Measurements from ENCODE around the gene CTXN1. TPM values are rescaled to one million over a fixed set of nuclear protein-coding genes. Genes with fewer than 3 reads are reported as not detected.

CTXN1 gene
- total RNA-seq, 2 donors from 2014 or later: 5.0 to 37.1 TPM

DNA sequence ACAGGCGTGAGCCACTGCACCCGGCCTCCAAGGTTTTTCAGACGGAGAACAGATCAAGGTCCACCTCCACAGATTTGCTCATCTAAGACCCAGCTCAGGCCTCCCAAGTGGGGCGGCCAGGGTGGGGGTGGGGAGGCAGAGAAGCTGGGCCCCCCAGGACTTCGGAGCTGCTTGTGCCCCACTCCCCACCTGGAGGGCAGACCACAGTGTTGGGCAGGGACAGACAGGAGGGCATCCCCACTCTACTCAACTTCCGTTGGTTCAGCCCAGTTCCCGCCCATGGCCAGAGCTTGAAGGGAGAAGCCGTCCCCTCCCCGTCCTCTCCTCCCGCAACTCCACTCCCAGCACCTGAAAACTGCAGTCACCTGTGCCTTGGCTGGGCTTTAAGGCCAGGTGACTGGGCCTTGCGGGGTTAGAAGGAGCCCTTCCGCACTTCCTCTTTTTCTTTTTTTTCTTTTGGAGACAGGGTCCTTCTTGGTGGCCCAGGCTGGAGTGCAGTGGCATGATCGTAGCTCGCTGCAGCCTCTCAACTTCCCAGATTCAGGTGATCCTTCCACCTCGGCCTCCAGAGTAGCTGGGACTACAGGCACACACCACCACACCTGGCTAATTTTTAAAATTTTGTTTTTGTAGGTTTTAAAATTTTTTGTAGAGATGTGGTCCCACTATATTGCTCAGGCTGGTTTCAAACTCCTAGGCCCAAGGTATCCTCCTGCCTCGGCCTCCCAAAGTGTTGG lies 38.4 kb downstream of the CTXN1 start:
- TF ChIP-seq POLR2A (IDR thresholded peaks at IDR 0.05) (no peak), POLR2AphosphoS5 (IDR thresholded peaks at IDR 0.05) (no peak), CTCF (IDR thresholded peaks at IDR 0.05) (no peak)
- Histone ChIP-seq H3K4me3 (peak overlapping the region in 1 of 2 donors; percentile 49), H3K27ac (no peak overlapping the region), H3K4me1 (replicated peaks) (no peaks in the 10 kb centered on the region), H3K27me3 (replicated peaks; ENCODE audit: insufficient read depth) (no peaks in the 10 kb centered on the region), H3K36me3 (no peaks in the 10 kb centered on the region), H3K9me3 (no peaks in the 10 kb centered on the region)
- DNase-seq (ENCODE audit: low spot score): no peak
- 90% methylated on average over 16 of the region's 16 CpGs for WGBS
- intact Hi-C loops (cut with DNase I): no loop called here

DNA sequence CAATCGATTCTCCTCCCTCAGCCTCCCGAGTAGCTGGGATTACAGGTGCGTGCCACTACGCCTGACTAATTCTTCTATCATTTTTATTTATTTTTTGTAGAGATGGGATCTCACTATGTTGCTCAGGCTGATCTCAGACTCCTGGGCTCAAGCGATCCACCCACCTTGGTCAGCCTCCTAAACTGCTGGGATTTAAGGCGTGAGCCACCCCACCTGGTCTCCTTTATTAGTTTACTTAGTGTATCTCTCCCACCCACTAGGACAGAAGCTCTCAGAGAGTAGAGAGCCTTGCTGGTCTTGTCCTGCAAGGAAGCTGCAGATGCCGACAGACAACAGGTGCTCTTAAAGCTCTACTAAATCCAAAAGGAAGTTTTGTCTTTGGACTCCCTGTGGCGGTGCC lies 40.1 kb downstream of the CTXN1 start:
- TF ChIP-seq POLR2A (IDR thresholded peaks at IDR 0.05) (no peak), POLR2AphosphoS5 (IDR thresholded peaks at IDR 0.05) (no peak), CTCF (IDR thresholded peaks at IDR 0.05) (no peak)

DNA sequence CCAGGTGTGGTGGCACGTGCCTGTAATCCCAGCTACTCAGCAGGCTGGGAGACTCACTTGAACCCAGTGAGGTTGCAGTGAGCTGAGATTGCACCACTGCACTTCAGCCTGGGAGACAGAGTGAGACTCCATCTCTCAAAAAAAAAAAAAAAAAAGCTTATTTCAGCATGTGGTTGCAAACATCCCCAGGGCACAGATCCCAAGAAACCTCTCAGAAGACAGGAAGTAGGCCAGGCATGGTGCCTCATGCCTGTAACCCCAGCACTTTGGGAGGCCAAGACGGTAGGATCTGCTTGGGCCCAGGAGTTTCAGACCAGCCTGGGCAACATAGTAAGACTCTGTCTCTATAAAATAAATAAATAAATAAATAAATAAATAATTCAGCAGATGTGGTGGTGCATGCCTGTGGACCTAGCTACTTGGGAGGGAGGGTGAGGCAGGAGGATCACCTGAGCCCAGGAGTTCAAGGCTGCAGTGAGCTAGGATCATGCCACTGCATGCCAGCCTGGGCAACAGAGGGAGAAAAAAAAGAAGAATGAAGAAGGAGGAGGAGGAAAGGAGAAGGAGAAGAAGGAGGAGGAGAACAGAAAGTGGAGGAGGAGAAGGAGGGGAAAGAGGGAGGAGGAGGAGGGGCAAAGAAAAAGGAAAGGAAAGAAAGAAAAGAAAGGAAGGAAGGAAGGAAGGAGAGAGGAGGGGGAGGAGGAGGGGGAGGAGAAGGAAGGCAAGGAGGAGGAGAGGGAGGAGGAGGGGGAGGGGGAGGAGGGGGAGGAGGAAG lies 42.0 kb downstream of the CTXN1 start:
- no peak for DNase-seq (ENCODE audit: low spot score)
- no peaks in the 10 kb centered on the region for H3K4me1 ChIP-seq (replicated peaks)
- no peak overlapping the region for H3K4me3 ChIP-seq
- no peaks in the 10 kb centered on the region for H3K9me3 ChIP-seq
- no peaks in the 10 kb centered on the region for H3K27me3 ChIP-seq (replicated peaks; ENCODE audit: insufficient read depth)
- no peak for TF ChIP-seq POLR2A (IDR thresholded peaks at IDR 0.05)
- TF ChIP-seq POLR2AphosphoS5 (IDR thresholded peaks at IDR 0.05): no peak
- no peaks in the 10 kb centered on the region for H3K36me3 ChIP-seq
- intact Hi-C loops (cut with DNase I): no loop called here
- no peak overlapping the region for H3K27ac ChIP-seq
- WGBS: 87% methylated on average over 2 of the region's 2 CpGs

More for the DNA sequence above, 40.1 kb downstream of the CTXN1 start:
- H3K4me1 ChIP-seq (replicated peaks): no peaks in the 10 kb centered on the region
- H3K27ac ChIP-seq: no peak overlapping the region
- H3K9me3 ChIP-seq: no peaks in the 10 kb centered on the region
- no peaks in the 10 kb centered on the region for H3K36me3 ChIP-seq
- 66% methylated on average over 8 of the region's 8 CpGs for WGBS
- H3K4me3 ChIP-seq: no peak overlapping the region
- intact Hi-C loops (cut with DNase I): no loop called here
- H3K27me3 ChIP-seq (replicated peaks; ENCODE audit: insufficient read depth): no peaks in the 10 kb centered on the region
- DNase-seq (ENCODE audit: low spot score): no peak

GRCh38 chr19:7883105-7883504 lies 42.8 kb downstream of the CTXN1 start:
- intact Hi-C loops (cut with DNase I): no loop called here
- no peak for TF ChIP-seq CTCF (IDR thresholded peaks at IDR 0.05)
- no peak for TF ChIP-seq POLR2A (IDR thresholded peaks at IDR 0.05)
- no peak for TF ChIP-seq POLR2AphosphoS5 (IDR thresholded peaks at IDR 0.05)
- WGBS: 80% methylated on average over 4 of the region's 4 CpGs

DNA sequence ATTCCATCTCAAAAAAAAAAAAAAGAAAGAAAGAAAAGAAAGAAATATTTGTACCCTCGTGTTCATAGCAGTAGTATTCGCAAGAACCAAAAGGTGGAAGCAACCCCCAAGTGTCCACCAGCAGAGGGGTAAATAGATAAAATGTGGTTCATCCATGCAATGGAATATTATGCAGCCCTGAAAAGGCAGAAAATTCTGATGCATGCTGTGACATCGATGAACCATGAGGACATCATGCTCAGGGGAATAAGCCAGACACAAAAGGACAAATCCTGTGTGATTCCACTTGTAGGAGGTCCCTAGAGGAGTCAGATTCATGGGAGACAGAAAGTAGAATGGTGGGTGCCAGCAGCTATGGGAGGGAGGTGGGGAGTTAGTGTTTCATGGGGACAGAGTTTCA lies 44.0 kb downstream of the CTXN1 start:
- no peak overlapping the region for H3K27ac ChIP-seq
- no peaks in the 10 kb centered on the region for H3K36me3 ChIP-seq
- intact Hi-C loops (cut with DNase I): no loop called here
- H3K4me1 ChIP-seq (replicated peaks): no peaks in the 10 kb centered on the region
- H3K27me3 ChIP-seq (replicated peaks; ENCODE audit: insufficient read depth): no peaks in the 10 kb centered on the region
- H3K9me3 ChIP-seq: no peaks in the 10 kb centered on the region
- H3K4me3 ChIP-seq: no peak overlapping the region
- no peak for DNase-seq (ENCODE audit: low spot score)
- WGBS: 89% methylated on average over 3 of the region's 3 CpGs
- TF ChIP-seq CTCF (IDR thresholded peaks at IDR 0.05) (no peak), POLR2AphosphoS5 (IDR thresholded peaks at IDR 0.05) (no peak), POLR2A (IDR thresholded peaks at IDR 0.05) (no peak)

More at GRCh38 chr19:7883105-7883504, 42.8 kb downstream of the CTXN1 start:
- no peak for DNase-seq (ENCODE audit: low spot score)
- Histone ChIP-seq H3K27me3 (replicated peaks; ENCODE audit: insufficient read depth) (no peaks in the 10 kb centered on the region), H3K9me3 (no peaks in the 10 kb centered on the region), H3K4me3 (no peak overlapping the region), H3K27ac (no peak overlapping the region), H3K4me1 (replicated peaks) (no peaks in the 10 kb centered on the region), H3K36me3 (no peaks in the 10 kb centered on the region)

All from prostate gland (tissue), 2 donors.